HEK293 (cell line): ENCODE data around the gene ANO6.

ENCODE experiments used
- CTCF ChIA-PET: fragments of 350-600 bp; formaldehyde crosslinking; extraction: SDS; loops from one replicate; lab custom pipeline; 2021; ENCODE audit warnings: antibody characterized with exemption; lab: Yijun Ruan, JAX
- POLR2A ChIA-PET: fragments of 300-600 bp; formaldehyde crosslinking; extraction: SDS; loops from one replicate; lab custom pipeline; 2020; ENCODE audit warnings: antibody characterized with exemption, inconsistent platforms; lab: Yijun Ruan, JAX
- H3K27ac ChIP-seq: fragments of 200-500 bp; sonication (Bioruptor generic); 2 replicates; pipeline ENCODE4 v1.5.1; 2014; ENCODE audit warnings: low read depth, low read length, control low read depth, inconsistent platforms; ENCODE audit errors: extremely low read depth
- H3K36me3 ChIP-seq, 2 experiments: fragments of 200-500 bp in 1 of 2; sonication (Bioruptor generic) in 1 of 2; 1 replicate in 1 of 2; 2 replicates in 1 of 2; pipeline ENCODE4 v1.5.1; 2014 to 2017; ENCODE audit warnings: inconsistent platforms in 2 of 2, low read length in 2 of 2; ENCODE audit not compliant: control insufficient read depth in 2 of 2, insufficient read depth in 1 of 2
- H3K4me1 ChIP-seq: fragments of 200-500 bp; sonication (Bioruptor generic); 2 replicates; pipeline ENCODE4 v1.5.1; 2014; ENCODE audit warnings: mild to moderate bottlenecking, low read length, inconsistent platforms; ENCODE audit not compliant: control insufficient read depth, insufficient read depth
- H3K4me3 ChIP-seq: 2 replicates; pipeline ENCODE4 v1.5.1; 2011; ENCODE audit warnings: low read depth, mild to moderate bottlenecking, control low read depth, low read length, moderate library complexity
- H3K9me3 ChIP-seq: fragments of 200-500 bp; sonication (Bioruptor generic); 2 replicates; pipeline ENCODE4 v1.5.1; 2014; ENCODE audit warnings: low read depth, low read length, inconsistent platforms; ENCODE audit not compliant: control insufficient read depth, insufficient read depth
- BCL11A ChIP-seq: fragments of 450-650 bp; formaldehyde crosslinking; IDR thresholded peaks from 2 replicates; pipeline ENCODE4 v1.5.1; 2016; ENCODE audit warnings: low read depth, missing biosample characterization, missing genetic modification characterization
- GLIS1 ChIP-seq: fragments of 450-650 bp; formaldehyde crosslinking; IDR thresholded peaks from 2 replicates; pipeline ENCODE4 v1.5.1; 2016; ENCODE audit warnings: missing biosample characterization, missing genetic modification characterization
- GLIS2 ChIP-seq: fragments of 450-650 bp; formaldehyde crosslinking; IDR thresholded peaks from 2 replicates; pipeline ENCODE4 v1.5.1; 2016; ENCODE audit warnings: missing biosample characterization, missing genetic modification characterization
- KLF7 ChIP-seq: fragments of 450-650 bp; formaldehyde crosslinking; IDR thresholded peaks from 2 replicates; pipeline ENCODE4 v1.5.1; 2016; ENCODE audit warnings: missing biosample characterization, missing genetic modification characterization, borderline replicate concordance
- KLF8 ChIP-seq: fragments of 450-650 bp; formaldehyde crosslinking; IDR thresholded peaks from 2 replicates; pipeline ENCODE4 v1.5.1; 2016; ENCODE audit warnings: missing biosample characterization, missing genetic modification characterization
- MEIS1 ChIP-seq: sonication (generic); formaldehyde crosslinking; IDR thresholded peaks from 2 replicates; pipeline ENCODE4 v1.8.1; 2022; ENCODE audit warnings: missing genetic modification reagents, mild to moderate bottlenecking, borderline replicate concordance
- MZF1 ChIP-seq: fragments of 450-650 bp; formaldehyde crosslinking; IDR thresholded peaks from 2 replicates; pipeline ENCODE4 v1.5.1; 2017; ENCODE audit warnings: missing biosample characterization, missing genetic modification characterization, borderline replicate concordance
- ZBTB7A ChIP-seq: fragments of 450-650 bp; formaldehyde crosslinking; IDR thresholded peaks from 2 replicates; pipeline ENCODE4 v1.5.1; 2016; ENCODE audit warnings: low read depth, missing biosample characterization, missing genetic modification characterization
- ZNF140 ChIP-seq: fragments of 450-650 bp; formaldehyde crosslinking; IDR thresholded peaks from 2 replicates; pipeline ENCODE4 v1.5.1; 2016; ENCODE audit warnings: missing biosample characterization, missing genetic modification characterization
- ZNF202 ChIP-seq: fragments of 450-650 bp; formaldehyde crosslinking; IDR thresholded peaks from 2 replicates; pipeline ENCODE4 v1.5.1; 2016; ENCODE audit warnings: missing biosample characterization, missing genetic modification characterization, borderline replicate concordance
- ZNF292 ChIP-seq: fragments of 450-650 bp; formaldehyde crosslinking; IDR thresholded peaks from 2 replicates; pipeline ENCODE4 v1.5.1; 2016; ENCODE audit warnings: low read depth, missing biosample characterization, missing genetic modification characterization, borderline replicate concordance
- ZNF473 ChIP-seq: fragments of 450-650 bp; formaldehyde crosslinking; IDR thresholded peaks from 2 replicates; pipeline ENCODE4 v1.5.1; 2017; ENCODE audit warnings: missing biosample characterization, missing genetic modification characterization
- ZNF510 ChIP-seq: fragments of 450-650 bp; formaldehyde crosslinking; IDR thresholded peaks from 2 replicates; pipeline ENCODE4 v1.5.1; 2018; ENCODE audit warnings: mild to moderate bottlenecking, missing genetic modification characterization, missing biosample characterization; ENCODE audit not compliant: insufficient replicate concordance
- ZNF521 ChIP-seq: fragments of 450-650 bp; formaldehyde crosslinking; IDR thresholded peaks from 2 replicates; pipeline ENCODE4 v1.5.1; 2017; ENCODE audit warnings: missing biosample characterization, mild to moderate bottlenecking, missing genetic modification characterization
- ZNF791 ChIP-seq: fragments of 450-650 bp; formaldehyde crosslinking; IDR thresholded peaks from 2 replicates; pipeline ENCODE4 v1.5.1; 2016; ENCODE audit warnings: missing biosample characterization, missing genetic modification characterization
- TF ChIP-seq, protein P1 (sequence below): fragments of 450-650 bp; formaldehyde crosslinking; IDR thresholded peaks from 2 replicates; pipeline ENCODE4 v1.5.1; 2017; ENCODE audit warnings: missing biosample characterization, mild to moderate bottlenecking, missing genetic modification characterization, moderate library complexity
- TF ChIP-seq, protein P2 (sequence below): fragments of 450-650 bp; formaldehyde crosslinking; IDR thresholded peaks from 2 replicates; pipeline ENCODE4 v1.5.1; 2016; ENCODE audit warnings: missing biosample characterization, missing genetic modification characterization
- TF ChIP-seq, protein P3 (sequence below): fragments of 450-650 bp; formaldehyde crosslinking; IDR thresholded peaks from 2 replicates; pipeline ENCODE4 v1.5.1; 2017; ENCODE audit warnings: missing biosample characterization, missing genetic modification characterization
- TF ChIP-seq, protein P4 (sequence below): IDR thresholded peaks from 2 replicates; pipeline ENCODE4 v1.6.1; 2011; ENCODE audit warnings: mild to moderate bottlenecking, low read depth, low read length, borderline replicate concordance
- TF ChIP-seq, protein P5 (sequence below): fragments of 450-650 bp; formaldehyde crosslinking; IDR thresholded peaks from 2 replicates; pipeline ENCODE4 v1.5.1; 2016; ENCODE audit warnings: missing biosample characterization, missing genetic modification characterization, low read depth

ANO6 gene

DNA sequence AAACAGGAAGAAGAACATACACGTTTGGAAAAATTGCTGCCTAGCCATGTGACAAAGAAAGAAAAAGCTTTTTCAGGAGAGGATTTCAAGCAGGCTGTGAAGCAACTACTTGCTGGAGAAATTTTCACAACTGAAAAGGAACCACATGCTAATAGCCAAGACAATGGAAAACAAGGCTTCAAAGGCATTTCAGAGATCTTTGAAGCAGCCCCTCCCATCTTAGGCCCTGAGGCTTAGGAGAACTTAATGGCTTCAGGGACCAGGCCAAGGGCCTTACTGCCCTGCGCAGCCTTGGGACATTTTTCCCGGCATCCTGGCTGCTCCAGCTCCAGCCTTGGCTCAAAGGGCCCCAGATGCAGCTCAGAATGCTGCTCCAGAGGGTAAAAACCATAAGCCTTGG lies 257.7 kb downstream of the ANO6 start:
- CTCF ChIA-PET, result no interaction called here

DNA sequence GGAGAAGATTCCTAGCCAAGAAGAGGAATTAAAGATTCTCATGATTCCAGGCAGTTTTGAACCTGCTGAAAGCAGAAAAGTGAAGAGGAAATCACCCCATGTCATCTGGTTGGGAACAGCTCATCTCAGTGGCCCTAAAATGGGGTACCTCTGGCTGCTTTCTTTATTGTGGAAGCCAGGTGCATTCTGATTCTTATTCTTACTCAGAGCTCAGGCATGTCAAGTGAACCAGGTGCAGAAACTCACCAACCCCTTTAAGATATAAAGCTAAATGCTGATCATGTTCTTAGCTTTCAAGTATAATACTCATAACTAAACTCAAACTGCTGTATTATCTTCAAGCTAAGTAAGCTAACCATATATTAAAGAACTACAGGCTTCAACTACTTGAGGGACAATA lies 259.7 kb downstream of the ANO6 start:
- Histone ChIP-seq H3K4me1 (no peaks in the 10 kb centered on the region), H3K36me3 (no peaks in the 10 kb centered on the region), H3K27ac (no peak overlapping the region), H3K9me3 (no peaks in the 10 kb centered on the region), H3K4me3 (no peak overlapping the region)
- no peak for TF ChIP-seq GLIS1 (tag by site-specific recombination)
- TF ChIP-seq ZNF510 (tag by site-specific recombination), result no peak
- TF ChIP-seq, protein P1, sequence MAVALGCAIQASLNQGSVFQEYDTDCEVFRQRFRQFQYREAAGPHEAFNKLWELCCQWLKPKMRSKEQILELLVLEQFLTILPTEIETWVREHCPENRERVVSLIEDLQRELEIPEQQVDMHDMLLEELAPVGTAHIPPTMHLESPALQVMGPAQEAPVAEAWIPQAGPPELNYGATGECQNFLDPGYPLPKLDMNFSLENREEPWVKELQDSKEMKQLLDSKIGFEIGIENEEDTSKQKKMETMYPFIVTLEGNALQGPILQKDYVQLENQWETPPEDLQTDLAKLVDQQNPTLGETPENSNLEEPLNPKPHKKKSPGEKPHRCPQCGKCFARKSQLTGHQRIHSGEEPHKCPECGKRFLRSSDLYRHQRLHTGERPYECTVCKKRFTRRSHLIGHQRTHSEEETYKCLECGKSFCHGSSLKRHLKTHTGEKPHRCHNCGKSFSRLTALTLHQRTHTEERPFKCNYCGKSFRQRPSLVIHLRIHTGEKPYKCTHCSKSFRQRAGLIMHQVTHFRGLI (tag by site-specific recombination), result no peak
- TF ChIP-seq ZNF473 (tag by site-specific recombination), result no peak
- no peak for TF ChIP-seq ZNF140 (tag by site-specific recombination)
- POLR2A ChIA-PET, result no interaction called here
- CTCF ChIA-PET, result no interaction called here

More for the DNA sequence above, 257.7 kb downstream of the ANO6 start:
- TF ChIP-seq KLF7 (tag by site-specific recombination) (no peak), ZNF202 (no peak)
- H3K36me3 ChIP-seq, result no peaks in the 10 kb centered on the region
- H3K27ac ChIP-seq, result no peak overlapping the region
- POLR2A ChIA-PET, result no interaction called here
- H3K4me3 ChIP-seq, result no peak overlapping the region
- no peaks in the 10 kb centered on the region for H3K4me1 ChIP-seq
- no peaks in the 10 kb centered on the region for H3K9me3 ChIP-seq

DNA sequence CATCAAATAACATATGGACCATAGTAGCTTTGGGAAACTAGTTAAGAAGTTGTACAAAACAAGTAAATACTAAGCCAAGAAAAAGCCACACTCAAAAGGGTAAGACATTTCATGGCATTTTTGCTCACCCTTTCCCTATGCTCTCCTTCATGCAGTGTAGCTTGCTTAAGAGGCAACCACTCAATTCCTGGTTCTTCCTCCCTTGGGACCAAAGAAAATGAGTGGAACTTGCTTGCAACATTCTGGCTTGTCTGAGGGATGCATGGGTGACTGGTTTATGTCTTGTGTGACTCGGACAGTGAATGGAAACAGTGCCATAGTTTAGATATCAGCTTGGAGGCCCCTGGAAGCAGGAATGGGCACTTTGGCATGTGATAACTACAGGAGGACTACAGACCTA lies 261.6 kb downstream of the ANO6 start:
- H3K4me3 ChIP-seq, result no peak overlapping the region
- CTCF ChIA-PET, result interaction anchor here (0.8 kb wide), 1 partner anchor 66 kb away, joined by 4 read pairs; no protein-coding TSS in a partner anchor
- no peak overlapping the region for H3K27ac ChIP-seq
- no peaks in the 10 kb centered on the region for H3K9me3 ChIP-seq
- POLR2A ChIA-PET, result no interaction called here
- no peaks in the 10 kb centered on the region for H3K4me1 ChIP-seq
- H3K36me3 ChIP-seq, result no peaks in the 10 kb centered on the region
- TF ChIP-seq, protein P2, sequence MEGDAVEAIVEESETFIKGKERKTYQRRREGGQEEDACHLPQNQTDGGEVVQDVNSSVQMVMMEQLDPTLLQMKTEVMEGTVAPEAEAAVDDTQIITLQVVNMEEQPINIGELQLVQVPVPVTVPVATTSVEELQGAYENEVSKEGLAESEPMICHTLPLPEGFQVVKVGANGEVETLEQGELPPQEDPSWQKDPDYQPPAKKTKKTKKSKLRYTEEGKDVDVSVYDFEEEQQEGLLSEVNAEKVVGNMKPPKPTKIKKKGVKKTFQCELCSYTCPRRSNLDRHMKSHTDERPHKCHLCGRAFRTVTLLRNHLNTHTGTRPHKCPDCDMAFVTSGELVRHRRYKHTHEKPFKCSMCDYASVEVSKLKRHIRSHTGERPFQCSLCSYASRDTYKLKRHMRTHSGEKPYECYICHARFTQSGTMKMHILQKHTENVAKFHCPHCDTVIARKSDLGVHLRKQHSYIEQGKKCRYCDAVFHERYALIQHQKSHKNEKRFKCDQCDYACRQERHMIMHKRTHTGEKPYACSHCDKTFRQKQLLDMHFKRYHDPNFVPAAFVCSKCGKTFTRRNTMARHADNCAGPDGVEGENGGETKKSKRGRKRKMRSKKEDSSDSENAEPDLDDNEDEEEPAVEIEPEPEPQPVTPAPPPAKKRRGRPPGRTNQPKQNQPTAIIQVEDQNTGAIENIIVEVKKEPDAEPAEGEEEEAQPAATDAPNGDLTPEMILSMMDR (tag by site-specific recombination), result no peak
- TF ChIP-seq, protein P3, sequence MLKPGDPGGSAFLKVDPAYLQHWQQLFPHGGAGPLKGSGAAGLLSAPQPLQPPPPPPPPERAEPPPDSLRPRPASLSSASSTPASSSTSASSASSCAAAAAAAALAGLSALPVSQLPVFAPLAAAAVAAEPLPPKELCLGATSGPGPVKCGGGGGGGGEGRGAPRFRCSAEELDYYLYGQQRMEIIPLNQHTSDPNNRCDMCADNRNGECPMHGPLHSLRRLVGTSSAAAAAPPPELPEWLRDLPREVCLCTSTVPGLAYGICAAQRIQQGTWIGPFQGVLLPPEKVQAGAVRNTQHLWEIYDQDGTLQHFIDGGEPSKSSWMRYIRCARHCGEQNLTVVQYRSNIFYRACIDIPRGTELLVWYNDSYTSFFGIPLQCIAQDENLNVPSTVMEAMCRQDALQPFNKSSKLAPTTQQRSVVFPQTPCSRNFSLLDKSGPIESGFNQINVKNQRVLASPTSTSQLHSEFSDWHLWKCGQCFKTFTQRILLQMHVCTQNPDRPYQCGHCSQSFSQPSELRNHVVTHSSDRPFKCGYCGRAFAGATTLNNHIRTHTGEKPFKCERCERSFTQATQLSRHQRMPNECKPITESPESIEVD, result no peak
- TF ChIP-seq, protein P1 (tag by site-specific recombination), result no peak
- no peak for TF ChIP-seq MZF1 (tag by site-specific recombination)
- TF ChIP-seq, protein P4, sequence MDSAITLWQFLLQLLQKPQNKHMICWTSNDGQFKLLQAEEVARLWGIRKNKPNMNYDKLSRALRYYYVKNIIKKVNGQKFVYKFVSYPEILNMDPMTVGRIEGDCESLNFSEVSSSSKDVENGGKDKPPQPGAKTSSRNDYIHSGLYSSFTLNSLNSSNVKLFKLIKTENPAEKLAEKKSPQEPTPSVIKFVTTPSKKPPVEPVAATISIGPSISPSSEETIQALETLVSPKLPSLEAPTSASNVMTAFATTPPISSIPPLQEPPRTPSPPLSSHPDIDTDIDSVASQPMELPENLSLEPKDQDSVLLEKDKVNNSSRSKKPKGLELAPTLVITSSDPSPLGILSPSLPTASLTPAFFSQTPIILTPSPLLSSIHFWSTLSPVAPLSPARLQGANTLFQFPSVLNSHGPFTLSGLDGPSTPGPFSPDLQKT, result no peak
- TF ChIP-seq BCL11A (tag by site-specific recombination), result no peak
- no peak for TF ChIP-seq ZNF791 (tag by site-specific recombination)
- no peak for TF ChIP-seq GLIS2 (tag by site-specific recombination)
- TF ChIP-seq, protein P5, sequence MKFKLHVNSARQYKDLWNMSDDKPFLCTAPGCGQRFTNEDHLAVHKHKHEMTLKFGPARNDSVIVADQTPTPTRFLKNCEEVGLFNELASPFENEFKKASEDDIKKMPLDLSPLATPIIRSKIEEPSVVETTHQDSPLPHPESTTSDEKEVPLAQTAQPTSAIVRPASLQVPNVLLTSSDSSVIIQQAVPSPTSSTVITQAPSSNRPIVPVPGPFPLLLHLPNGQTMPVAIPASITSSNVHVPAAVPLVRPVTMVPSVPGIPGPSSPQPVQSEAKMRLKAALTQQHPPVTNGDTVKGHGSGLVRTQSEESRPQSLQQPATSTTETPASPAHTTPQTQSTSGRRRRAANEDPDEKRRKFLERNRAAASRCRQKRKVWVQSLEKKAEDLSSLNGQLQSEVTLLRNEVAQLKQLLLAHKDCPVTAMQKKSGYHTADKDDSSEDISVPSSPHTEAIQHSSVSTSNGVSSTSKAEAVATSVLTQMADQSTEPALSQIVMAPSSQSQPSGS (tag by site-specific recombination), result no peak
- TF ChIP-seq ZNF292 (tag by site-specific recombination), result no peak
- TF ChIP-seq KLF8 (tag by site-specific recombination), result no peak
- no peak for TF ChIP-seq ZBTB7A (tag by site-specific recombination)
- no peak for TF ChIP-seq MEIS1 (CRISPR knock-in tag)
- TF ChIP-seq ZNF521 (tag by site-specific recombination), result no peak
